ENCODE results near the gene ROGDI. TPM values are rescaled to one million over a fixed set of nuclear protein-coding genes. Genes with fewer than 3 reads are reported as not detected.
A peak's percentile ranks its signal among the peaks of the same experiment; 100 is the strongest.

Gene ROGDI
- total RNA-seq, 1 experiment from 2014 or later, result 32.1 TPM

DNA sequence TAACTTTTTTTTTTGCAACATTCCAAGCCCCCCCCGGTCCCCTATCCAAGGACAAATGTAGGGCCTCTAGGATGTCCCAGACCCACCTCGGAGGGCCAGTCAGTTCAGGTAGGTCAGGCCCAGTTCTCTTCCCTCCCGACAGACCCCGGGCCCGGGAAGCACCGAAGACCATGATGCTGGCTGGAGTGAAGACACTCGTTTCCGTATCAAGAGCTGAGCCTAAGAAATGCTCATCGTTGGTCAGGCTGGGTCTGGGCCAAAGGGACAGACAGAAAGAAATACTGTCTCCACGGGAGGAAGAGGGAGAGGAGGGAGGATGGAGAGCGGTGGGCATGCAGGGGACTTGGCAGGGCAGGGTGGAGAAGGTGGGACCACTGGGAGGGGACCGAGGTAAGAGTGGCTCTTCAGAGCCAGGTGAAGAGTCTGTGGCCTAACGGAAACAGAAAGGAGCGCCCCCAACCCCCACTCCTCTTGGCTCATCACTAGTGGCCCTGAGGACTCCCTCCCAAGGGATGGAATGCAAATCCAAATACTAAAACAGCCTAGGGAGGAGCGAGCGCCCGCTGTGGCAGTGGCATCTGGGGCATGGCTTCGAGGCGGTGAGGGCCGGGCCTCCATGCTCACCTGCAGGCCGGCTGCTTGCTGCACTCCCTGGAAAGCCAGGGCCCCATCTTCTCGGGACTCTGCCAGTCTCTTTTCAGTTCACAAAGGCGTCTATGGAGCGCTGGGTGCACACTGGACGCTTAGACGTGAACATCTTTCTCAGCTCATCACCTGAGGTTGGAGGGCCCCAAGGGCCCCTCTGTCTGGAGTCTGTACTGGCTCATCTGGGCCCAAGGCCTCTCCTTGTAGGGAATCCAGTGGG lies 1.7 kb upstream of the ROGDI start (continued):
- TF ChIP-seq, protein P1, sequence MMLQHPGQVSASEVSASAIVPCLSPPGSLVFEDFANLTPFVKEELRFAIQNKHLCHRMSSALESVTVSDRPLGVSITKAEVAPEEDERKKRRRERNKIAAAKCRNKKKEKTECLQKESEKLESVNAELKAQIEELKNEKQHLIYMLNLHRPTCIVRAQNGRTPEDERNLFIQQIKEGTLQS (CRISPR knock-in tag; conservative IDR thresholded peaks at IDR 0.05), result no peak
- no peak for TF ChIP-seq HMGA2 (CRISPR knock-in tag; IDR thresholded peaks at IDR 0.05)
- TF ChIP-seq, protein P2, sequence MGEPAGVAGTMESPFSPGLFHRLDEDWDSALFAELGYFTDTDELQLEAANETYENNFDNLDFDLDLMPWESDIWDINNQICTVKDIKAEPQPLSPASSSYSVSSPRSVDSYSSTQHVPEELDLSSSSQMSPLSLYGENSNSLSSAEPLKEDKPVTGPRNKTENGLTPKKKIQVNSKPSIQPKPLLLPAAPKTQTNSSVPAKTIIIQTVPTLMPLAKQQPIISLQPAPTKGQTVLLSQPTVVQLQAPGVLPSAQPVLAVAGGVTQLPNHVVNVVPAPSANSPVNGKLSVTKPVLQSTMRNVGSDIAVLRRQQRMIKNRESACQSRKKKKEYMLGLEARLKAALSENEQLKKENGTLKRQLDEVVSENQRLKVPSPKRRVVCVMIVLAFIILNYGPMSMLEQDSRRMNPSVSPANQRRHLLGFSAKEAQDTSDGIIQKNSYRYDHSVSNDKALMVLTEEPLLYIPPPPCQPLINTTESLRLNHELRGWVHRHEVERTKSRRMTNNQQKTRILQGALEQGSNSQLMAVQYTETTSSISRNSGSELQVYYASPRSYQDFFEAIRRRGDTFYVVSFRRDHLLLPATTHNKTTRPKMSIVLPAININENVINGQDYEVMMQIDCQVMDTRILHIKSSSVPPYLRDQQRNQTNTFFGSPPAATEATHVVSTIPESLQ (CRISPR knock-in tag; IDR thresholded peaks at IDR 0.05), result no peak
- no peak for TF ChIP-seq ZNF425 (CRISPR knock-in tag; conservative IDR thresholded peaks at IDR 0.05)
- no peak for TF ChIP-seq KAT7 (CRISPR knock-in tag; IDR thresholded peaks at IDR 0.05; ENCODE audit: borderline replicate concordance)
- no peak for TF ChIP-seq E2F5 (CRISPR knock-in tag; IDR thresholded peaks at IDR 0.05)
- TF ChIP-seq NFYB (CRISPR knock-in tag; conservative IDR thresholded peaks at IDR 0.05; ENCODE audit: low read depth), result no peak
- TF ChIP-seq TCF7 (CRISPR knock-in tag; IDR thresholded peaks at IDR 0.05; ENCODE audit: low read depth), result no peak
- TF ChIP-seq GRHL2 (CRISPR knock-in tag; IDR thresholded peaks at IDR 0.05; ENCODE audit: insufficient replicate concordance, severe bottlenecking), result no peak
- no peak for TF ChIP-seq TEAD1 (CRISPR knock-in tag; IDR thresholded peaks at IDR 0.05)
- TF ChIP-seq TEAD4 (CRISPR knock-in tag; IDR thresholded peaks at IDR 0.05), result no peak
- no peak for TF ChIP-seq GTF2I (CRISPR knock-in tag; conservative IDR thresholded peaks at IDR 0.05)
- no peak for TF ChIP-seq ZNF232 (CRISPR knock-in tag; IDR thresholded peaks at IDR 0.05)

DNA sequence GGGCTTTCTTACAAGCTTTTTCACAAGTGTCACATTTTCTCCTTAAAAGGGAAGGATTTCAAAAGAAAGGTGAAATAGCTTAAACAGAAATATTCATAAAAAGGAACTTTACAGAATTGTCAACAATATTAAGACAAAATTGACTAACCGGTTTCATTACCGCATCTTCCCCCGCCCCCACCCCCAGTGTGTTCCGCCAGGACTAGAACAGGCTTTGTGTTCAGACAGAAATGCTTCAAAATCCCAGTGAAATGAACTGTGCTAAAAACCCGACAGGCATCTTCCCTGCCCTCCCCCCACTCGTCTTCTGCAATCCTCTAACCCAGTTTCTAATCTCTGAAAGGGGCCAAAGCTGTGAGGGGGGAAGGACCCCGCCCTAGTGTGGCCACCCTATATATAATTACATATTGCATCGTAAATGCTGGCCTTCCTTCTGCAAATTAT lies 990 bp upstream of the ROGDI start:
- Mint-ChIP-seq H3K27ac (no peak overlapping the region), H3K4me3 (peak overlapping the region; percentile 78), H3K9me3 (no peaks in the 10 kb centered on the region), H3K36me3 (peaks cover 15% of the 10 kb centered on the region), H3K27me3 (ENCODE audit: low read depth) (no peaks in the 10 kb centered on the region), H3K4me1 (peaks cover 18% of the 10 kb centered on the region)
- TF ChIP-seq, protein P1 (CRISPR knock-in tag; conservative IDR thresholded peaks at IDR 0.05), result no peak
- TF ChIP-seq ZNF532 (CRISPR knock-in tag; IDR thresholded peaks at IDR 0.05; ENCODE audit: borderline replicate concordance) (no peak), CBFB (CRISPR knock-in tag; IDR thresholded peaks at IDR 0.05; ENCODE audit: low read depth) (no peak), HMGA2 (CRISPR knock-in tag; IDR thresholded peaks at IDR 0.05) (no peak), TEAD4 (CRISPR knock-in tag; IDR thresholded peaks at IDR 0.05) (no peak)
- TF ChIP-seq, protein P3, sequence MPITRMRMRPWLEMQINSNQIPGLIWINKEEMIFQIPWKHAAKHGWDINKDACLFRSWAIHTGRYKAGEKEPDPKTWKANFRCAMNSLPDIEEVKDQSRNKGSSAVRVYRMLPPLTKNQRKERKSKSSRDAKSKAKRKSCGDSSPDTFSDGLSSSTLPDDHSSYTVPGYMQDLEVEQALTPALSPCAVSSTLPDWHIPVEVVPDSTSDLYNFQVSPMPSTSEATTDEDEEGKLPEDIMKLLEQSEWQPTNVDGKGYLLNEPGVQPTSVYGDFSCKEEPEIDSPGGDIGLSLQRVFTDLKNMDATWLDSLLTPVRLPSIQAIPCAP (CRISPR knock-in tag; IDR thresholded peaks at IDR 0.05), result no peak
- ChIA-PET POLR2A (interaction anchor here (0.6 to 2.8 kb wide), 4 partner anchors 9 to 69 kb away, joined by 3 to 16 read pairs (median 9); partner anchors contain the start of genes ANKS3, DNAAF8, SEPTIN12 and ZNF500), CTCF (interaction anchor here (1.0 to 2.5 kb wide), 7 partner anchors 11 to 153 kb away, joined by 3 to 11 read pairs (median 4); partner anchors contain the start of genes ANKS3 and DNAAF8)
- no peak for DNase-seq (ENCODE audit: low spot score)
- ATAC-seq, result no peak
